SK-N-SH treated with all-trans-retinoic acid at 6 μM for 48 hours (cell line): Measurements from ENCODE around the gene ENTPD1.
"Not testable (repeated sequence)": the region's sequence is repeated elsewhere in the genome, so short reads cannot be mapped to it uniquely, and the experiment has no call there.

ENCODE experiments used
- ATAC-seq: fragments of 200-7000 bp; cut with Tn5 transposase; 3 replicates; pipeline ENCODE4 v1.9.1; 2020; ENCODE audit warnings: mild to moderate bottlenecking, moderate library complexity
- ARNTL ChIP-seq: fragments of 450-650 bp; formaldehyde crosslinking; IDR thresholded peaks from 2 replicates; pipeline ENCODE4 v1.5.0; 2020; ENCODE audit warnings: low read depth, mild to moderate bottlenecking, moderate library complexity, borderline replicate concordance
- BACH2 ChIP-seq: fragments of 250-450 bp; sonication (Bioruptor Pico); IDR thresholded peaks from 2 replicates; pipeline ENCODE4 v1.9.0; 2021; ENCODE audit warnings: mild to moderate bottlenecking, borderline replicate concordance
- CSDC2 ChIP-seq: fragments of 250-450 bp; sonication (Bioruptor Pico); IDR thresholded peaks from 2 replicates; pipeline ENCODE4 v1.5.0; 2020; ENCODE audit warnings: mild to moderate bottlenecking, moderate library complexity
- ESRRG ChIP-seq: fragments of 250-450 bp; sonication (Bioruptor Pico); IDR thresholded peaks from 2 replicates; pipeline ENCODE4 v1.6.1; 2021; ENCODE audit warnings: mild to moderate bottlenecking
- GLIS3 ChIP-seq: fragments of 250-450 bp; sonication (Bioruptor Pico); IDR thresholded peaks from 2 replicates; pipeline ENCODE4 v1.5.0; 2020; ENCODE audit warnings: mild to moderate bottlenecking, moderate library complexity
- ISL1 ChIP-seq: fragments of 250-450 bp; sonication (Bioruptor Pico); IDR thresholded peaks from 2 replicates; pipeline ENCODE4 v2.1.2; 2022; ENCODE audit warnings: mild to moderate bottlenecking, moderate library complexity
- OSR1 ChIP-seq: fragments of 250-450 bp; sonication (Bioruptor Pico); IDR thresholded peaks from 2 replicates; pipeline ENCODE4 v1.8.0; 2022; ENCODE audit warnings: moderate library complexity, mild to moderate bottlenecking, inconsistent platforms
- PPARA ChIP-seq: fragments of 250-450 bp; sonication (Bioruptor Pico); IDR thresholded peaks from 2 replicates; pipeline ENCODE4 v1.5.0; 2020; ENCODE audit warnings: mild to moderate bottlenecking, borderline replicate concordance
- RARB ChIP-seq: fragments of 250-450 bp; sonication (Bioruptor Pico); IDR thresholded peaks from 2 replicates; pipeline ENCODE4 v1.8.0; 2021; ENCODE audit warnings: mild to moderate bottlenecking, moderate library complexity
- SNAI2 ChIP-seq: fragments of 250-450 bp; sonication (Bioruptor Pico); IDR thresholded peaks from 2 replicates; pipeline ENCODE4 v1.5.0; 2020; ENCODE audit warnings: mild to moderate bottlenecking, moderate library complexity
- TCF4 ChIP-seq: fragments of 250-450 bp; sonication (Bioruptor Pico); IDR thresholded peaks from 2 replicates; pipeline ENCODE4 v1.8.0; 2021; ENCODE audit warnings: mild to moderate bottlenecking, moderate library complexity, borderline replicate concordance
- TOX ChIP-seq: fragments of 250-450 bp; sonication (Bioruptor Pico); IDR thresholded peaks from 2 replicates; pipeline ENCODE4 v1.8.0; 2021; ENCODE audit warnings: mild to moderate bottlenecking, moderate library complexity, borderline replicate concordance
- ZC3H10 ChIP-seq: fragments of 250-450 bp; sonication (Bioruptor Pico); IDR thresholded peaks from 2 replicates; pipeline ENCODE4 v1.5.1; 2021; ENCODE audit warnings: mild to moderate bottlenecking, moderate library complexity
- ZFP3 ChIP-seq: fragments of 250-450 bp; sonication (Bioruptor Pico); IDR thresholded peaks from 2 replicates; pipeline ENCODE4 v1.5.0; 2020; ENCODE audit warnings: mild to moderate bottlenecking, moderate library complexity
- ZNF565 ChIP-seq: fragments of 450-650 bp; formaldehyde crosslinking; conservative IDR thresholded peaks from 2 replicates; pipeline ENCODE4 v1.5.0; 2020; ENCODE audit warnings: low read depth, mild to moderate bottlenecking, moderate library complexity
- ZNF70 ChIP-seq: fragments of 450-650 bp; formaldehyde crosslinking; IDR thresholded peaks from 2 replicates; pipeline ENCODE4 v1.5.0; 2020; ENCODE audit warnings: mild to moderate bottlenecking, moderate library complexity
- ZNF8 ChIP-seq: fragments of 450-650 bp; formaldehyde crosslinking; IDR thresholded peaks from 2 replicates; pipeline ENCODE4 v1.5.0; 2020; ENCODE audit warnings: mild to moderate bottlenecking, moderate library complexity
- TF ChIP-seq, protein P1 (sequence below): fragments of 250-450 bp; sonication (Bioruptor Pico); IDR thresholded peaks from 2 replicates; pipeline ENCODE4 v1.8.0; 2020; ENCODE audit warnings: mild to moderate bottlenecking, moderate library complexity, borderline replicate concordance
- TF ChIP-seq, protein P2 (sequence below): fragments of 250-450 bp; sonication (Bioruptor Pico); IDR thresholded peaks from 2 replicates; pipeline ENCODE4 v1.5.0; 2020; ENCODE audit warnings: mild to moderate bottlenecking, moderate library complexity
- TF ChIP-seq, protein P3 (sequence below): fragments of 250-450 bp; sonication (Bioruptor Pico); IDR thresholded peaks from 2 replicates; pipeline ENCODE4 v1.8.0; 2021; ENCODE audit warnings: low read depth, mild to moderate bottlenecking, moderate library complexity, borderline replicate concordance
- TF ChIP-seq, protein P4 (sequence below): fragments of 250-450 bp; sonication (Bioruptor Pico); IDR thresholded peaks from 2 replicates; pipeline ENCODE4 v1.5.1; 2020; ENCODE audit warnings: low read depth, mild to moderate bottlenecking, moderate library complexity

The ENTPD1 gene

DNA sequence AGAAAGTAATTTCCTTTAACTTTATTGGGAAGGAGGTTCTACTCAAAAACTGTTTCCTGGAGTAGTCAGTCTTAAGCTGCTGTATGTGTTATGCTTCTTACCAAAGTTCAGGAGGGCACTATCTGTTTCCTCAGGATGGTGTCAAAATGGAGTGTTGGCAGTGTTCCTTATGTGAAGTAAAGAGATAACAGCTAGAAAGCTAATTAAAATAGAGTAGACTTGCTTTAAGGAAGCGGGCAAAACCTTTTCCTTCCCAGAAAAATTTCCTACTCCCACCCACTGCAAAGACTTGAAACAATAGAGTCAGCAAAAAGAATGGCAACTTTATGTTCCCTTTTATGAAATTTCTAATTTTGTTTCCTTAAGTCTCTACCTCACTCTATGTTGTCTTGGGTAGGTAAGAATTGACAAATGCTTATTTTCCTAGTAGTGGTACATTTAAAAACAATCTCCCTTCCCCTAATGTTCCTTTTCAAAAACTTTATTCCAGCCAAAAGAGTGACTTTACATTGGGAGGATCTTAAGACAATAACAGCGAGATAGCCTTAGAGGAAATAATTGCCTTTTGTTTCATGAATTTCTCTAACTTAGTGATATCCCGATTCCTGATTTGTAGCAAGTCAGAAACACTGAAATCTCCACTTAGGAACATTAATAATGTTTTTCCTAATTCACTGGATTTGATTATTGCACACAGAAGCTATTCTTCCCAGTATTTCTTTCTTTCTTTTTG lies 26.5 kb upstream of the ENTPD1 start:
- no peak for TF ChIP-seq RARB (CRISPR knock-in tag)
- no peak for TF ChIP-seq ISL1
- TF ChIP-seq BACH2 (CRISPR knock-in tag) = no peak
- no peak for TF ChIP-seq PPARA (CRISPR knock-in tag)
- TF ChIP-seq ESRRG (CRISPR knock-in tag) = no peak
- no peak for TF ChIP-seq TCF4 (CRISPR knock-in tag)
- TF ChIP-seq CSDC2 (CRISPR knock-in tag) = no peak
- no peak for TF ChIP-seq ARNTL
- TF ChIP-seq, protein P1, sequence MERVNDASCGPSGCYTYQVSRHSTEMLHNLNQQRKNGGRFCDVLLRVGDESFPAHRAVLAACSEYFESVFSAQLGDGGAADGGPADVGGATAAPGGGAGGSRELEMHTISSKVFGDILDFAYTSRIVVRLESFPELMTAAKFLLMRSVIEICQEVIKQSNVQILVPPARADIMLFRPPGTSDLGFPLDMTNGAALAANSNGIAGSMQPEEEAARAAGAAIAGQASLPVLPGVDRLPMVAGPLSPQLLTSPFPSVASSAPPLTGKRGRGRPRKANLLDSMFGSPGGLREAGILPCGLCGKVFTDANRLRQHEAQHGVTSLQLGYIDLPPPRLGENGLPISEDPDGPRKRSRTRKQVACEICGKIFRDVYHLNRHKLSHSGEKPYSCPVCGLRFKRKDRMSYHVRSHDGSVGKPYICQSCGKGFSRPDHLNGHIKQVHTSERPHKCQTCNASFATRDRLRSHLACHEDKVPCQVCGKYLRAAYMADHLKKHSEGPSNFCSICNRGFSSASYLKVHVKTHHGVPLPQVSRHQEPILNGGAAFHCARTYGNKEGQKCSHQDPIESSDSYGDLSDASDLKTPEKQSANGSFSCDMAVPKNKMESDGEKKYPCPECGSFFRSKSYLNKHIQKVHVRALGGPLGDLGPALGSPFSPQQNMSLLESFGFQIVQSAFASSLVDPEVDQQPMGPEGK = no peak
- TF ChIP-seq SNAI2 (CRISPR knock-in tag) = no peak
- no peak for TF ChIP-seq GLIS3 (CRISPR knock-in tag)
- TF ChIP-seq, protein P2, sequence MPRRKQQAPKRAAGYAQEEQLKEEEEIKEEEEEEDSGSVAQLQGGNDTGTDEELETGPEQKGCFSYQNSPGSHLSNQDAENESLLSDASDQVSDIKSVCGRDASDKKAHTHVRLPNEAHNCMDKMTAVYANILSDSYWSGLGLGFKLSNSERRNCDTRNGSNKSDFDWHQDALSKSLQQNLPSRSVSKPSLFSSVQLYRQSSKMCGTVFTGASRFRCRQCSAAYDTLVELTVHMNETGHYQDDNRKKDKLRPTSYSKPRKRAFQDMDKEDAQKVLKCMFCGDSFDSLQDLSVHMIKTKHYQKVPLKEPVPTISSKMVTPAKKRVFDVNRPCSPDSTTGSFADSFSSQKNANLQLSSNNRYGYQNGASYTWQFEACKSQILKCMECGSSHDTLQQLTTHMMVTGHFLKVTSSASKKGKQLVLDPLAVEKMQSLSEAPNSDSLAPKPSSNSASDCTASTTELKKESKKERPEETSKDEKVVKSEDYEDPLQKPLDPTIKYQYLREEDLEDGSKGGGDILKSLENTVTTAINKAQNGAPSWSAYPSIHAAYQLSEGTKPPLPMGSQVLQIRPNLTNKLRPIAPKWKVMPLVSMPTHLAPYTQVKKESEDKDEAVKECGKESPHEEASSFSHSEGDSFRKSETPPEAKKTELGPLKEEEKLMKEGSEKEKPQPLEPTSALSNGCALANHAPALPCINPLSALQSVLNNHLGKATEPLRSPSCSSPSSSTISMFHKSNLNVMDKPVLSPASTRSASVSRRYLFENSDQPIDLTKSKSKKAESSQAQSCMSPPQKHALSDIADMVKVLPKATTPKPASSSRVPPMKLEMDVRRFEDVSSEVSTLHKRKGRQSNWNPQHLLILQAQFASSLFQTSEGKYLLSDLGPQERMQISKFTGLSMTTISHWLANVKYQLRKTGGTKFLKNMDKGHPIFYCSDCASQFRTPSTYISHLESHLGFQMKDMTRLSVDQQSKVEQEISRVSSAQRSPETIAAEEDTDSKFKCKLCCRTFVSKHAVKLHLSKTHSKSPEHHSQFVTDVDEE (CRISPR knock-in tag) = no peak
- no peak for TF ChIP-seq ZFP3 (CRISPR knock-in tag)
- TF ChIP-seq ZNF70 (CRISPR knock-in tag) = no peak
- TF ChIP-seq ZC3H10 (CRISPR knock-in tag) = no peak
- TF ChIP-seq ZNF8 (CRISPR knock-in tag) = no peak
- TF ChIP-seq, protein P3, sequence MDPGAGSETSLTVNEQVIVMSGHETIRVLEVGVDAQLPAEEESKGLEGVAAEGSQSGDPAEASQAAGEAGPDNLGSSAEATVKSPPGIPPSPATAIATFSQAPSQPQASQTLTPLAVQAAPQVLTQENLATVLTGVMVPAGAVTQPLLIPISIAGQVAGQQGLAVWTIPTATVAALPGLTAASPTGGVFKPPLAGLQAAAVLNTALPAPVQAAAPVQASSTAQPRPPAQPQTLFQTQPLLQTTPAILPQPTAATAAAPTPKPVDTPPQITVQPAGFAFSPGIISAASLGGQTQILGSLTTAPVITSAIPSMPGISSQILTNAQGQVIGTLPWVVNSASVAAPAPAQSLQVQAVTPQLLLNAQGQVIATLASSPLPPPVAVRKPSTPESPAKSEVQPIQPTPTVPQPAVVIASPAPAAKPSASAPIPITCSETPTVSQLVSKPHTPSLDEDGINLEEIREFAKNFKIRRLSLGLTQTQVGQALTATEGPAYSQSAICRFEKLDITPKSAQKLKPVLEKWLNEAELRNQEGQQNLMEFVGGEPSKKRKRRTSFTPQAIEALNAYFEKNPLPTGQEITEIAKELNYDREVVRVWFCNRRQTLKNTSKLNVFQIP = no peak
- TF ChIP-seq OSR1 (CRISPR knock-in tag) = no peak
- ATAC-seq = no peak

DNA sequence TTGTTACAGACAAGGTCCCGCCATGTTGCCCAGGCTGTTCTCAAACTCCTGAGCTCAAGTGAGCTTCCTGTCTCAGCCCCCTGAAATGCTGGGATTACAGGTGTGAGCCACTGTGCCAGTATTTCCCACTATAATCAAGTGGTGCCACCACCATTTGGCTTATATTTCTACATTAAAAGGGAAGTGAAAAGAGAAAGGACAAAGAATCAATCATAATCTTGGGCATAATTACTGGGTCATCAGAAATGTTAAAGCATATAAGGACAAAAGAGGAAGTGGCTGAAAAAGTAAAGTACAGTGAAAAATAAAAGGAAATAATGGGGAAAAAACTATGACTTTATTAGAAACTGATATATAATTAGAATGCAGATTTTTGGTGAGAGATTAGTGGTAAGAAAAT lies 25.7 kb upstream of the ENTPD1 start:
- TF ChIP-seq, protein P4, sequence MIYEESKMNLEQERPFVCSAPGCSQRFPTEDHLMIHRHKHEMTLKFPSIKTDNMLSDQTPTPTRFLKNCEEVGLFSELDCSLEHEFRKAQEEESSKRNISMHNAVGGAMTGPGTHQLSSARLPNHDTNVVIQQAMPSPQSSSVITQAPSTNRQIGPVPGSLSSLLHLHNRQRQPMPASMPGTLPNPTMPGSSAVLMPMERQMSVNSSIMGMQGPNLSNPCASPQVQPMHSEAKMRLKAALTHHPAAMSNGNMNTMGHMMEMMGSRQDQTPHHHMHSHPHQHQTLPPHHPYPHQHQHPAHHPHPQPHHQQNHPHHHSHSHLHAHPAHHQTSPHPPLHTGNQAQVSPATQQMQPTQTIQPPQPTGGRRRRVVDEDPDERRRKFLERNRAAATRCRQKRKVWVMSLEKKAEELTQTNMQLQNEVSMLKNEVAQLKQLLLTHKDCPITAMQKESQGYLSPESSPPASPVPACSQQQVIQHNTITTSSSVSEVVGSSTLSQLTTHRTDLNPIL (CRISPR knock-in tag) = no peak

DNA sequence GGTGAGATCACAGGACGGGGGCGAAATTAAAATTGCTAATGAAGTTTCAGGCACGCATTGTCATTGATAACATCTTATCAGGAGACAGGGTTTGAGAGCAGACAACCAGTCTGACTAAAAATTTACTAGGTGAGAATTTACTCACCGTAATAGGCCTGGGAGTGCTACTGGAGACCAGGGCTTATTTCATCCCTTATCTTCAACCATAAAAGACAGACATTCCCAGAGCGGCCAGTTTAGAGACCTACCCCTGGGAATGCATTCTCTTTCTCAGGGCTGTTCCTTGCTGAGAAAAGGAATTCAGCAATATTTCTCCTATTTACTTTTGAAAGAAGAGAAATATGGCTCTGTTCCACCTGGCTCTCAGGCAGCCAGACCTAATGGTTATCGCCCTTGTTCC lies 23.1 kb upstream of the ENTPD1 start:
- ATAC-seq = not testable (repeated sequence)

More for the DNA sequence above, 25.7 kb upstream of the ENTPD1 start:
- no peak for ATAC-seq

DNA sequence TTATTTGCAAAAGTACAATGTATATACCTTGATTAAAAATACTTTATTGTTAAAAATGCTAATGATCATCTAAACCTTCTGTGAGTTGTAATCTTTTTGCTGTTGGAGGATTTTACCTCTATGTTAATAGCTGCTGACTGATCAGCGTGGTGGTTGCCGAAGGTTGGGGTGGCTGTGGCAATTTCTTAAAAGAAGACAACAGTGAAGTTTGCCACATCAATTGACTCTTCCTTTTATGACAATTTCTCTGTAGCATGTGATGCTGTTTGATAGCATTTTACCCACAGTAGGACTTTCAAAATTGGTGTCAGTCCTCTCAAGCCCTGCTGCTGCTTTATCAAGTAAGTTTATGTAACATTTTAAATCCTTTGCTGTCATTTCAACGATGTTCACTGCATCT lies 16.9 kb upstream of the ENTPD1 start:
- TF ChIP-seq ARNTL (no peak), ESRRG (CRISPR knock-in tag) (no peak), GLIS3 (CRISPR knock-in tag) (no peak), BACH2 (CRISPR knock-in tag) (no peak), ZNF70 (CRISPR knock-in tag) (no peak), ISL1 (no peak), ZC3H10 (CRISPR knock-in tag) (no peak), RARB (CRISPR knock-in tag) (no peak), SNAI2 (CRISPR knock-in tag) (no peak), ZNF565 (CRISPR knock-in tag) (no peak), OSR1 (CRISPR knock-in tag) (no peak), TOX (CRISPR knock-in tag) (no peak), ZFP3 (CRISPR knock-in tag) (no peak), CSDC2 (CRISPR knock-in tag) (no peak)
- TF ChIP-seq, protein P4 (CRISPR knock-in tag) = no peak
- TF ChIP-seq, protein P3 = no peak
- no peak for ATAC-seq
